Activated naive CD8-positive, alpha-beta T cell treated with anti-CD3 and anti-CD28 coated beads, Interleukin-2, amount 10 ng/mL, durations not matched to agents 7 days and 5 days (primary cell): ENCODE measurements around the gene GRK5. TPM values are rescaled to one million over a fixed set of nuclear protein-coding genes. Genes with fewer than 3 reads are reported as not detected.
A peak's percentile ranks its signal among the peaks of the same experiment; 100 is the strongest.

ENCODE experiments used
- ATAC-seq: fragments of 150-1000 bp; cut with Tn5 transposase; one replicate; pipeline ENCODE4 v1.10.0; 2021; ENCODE audit warnings: low read depth, moderate library complexity
- POLR2A ChIA-PET: fragments of 350-600 bp; sonication (Branson Sonifier 250); formaldehyde crosslinking; loops from one replicate; lab custom pipeline; 2021; ENCODE audit warnings: antibody characterized with exemption; lab: Charles Lee
- DNase-seq: peaks from one replicate; pipeline ENCODE4 v3.0.0; 2021
- H3K27ac Mint-ChIP-seq: one replicate; pipeline ENCODE4 v1.8.0; 2022; ENCODE audit warnings: mild to moderate bottlenecking, mixed read lengths
- H3K27me3 Mint-ChIP-seq: one replicate; pipeline ENCODE4 v1.8.0; 2022; ENCODE audit warnings: mild to moderate bottlenecking, moderate library complexity, mixed read lengths
- H3K36me3 Mint-ChIP-seq: one replicate; pipeline ENCODE4 v1.8.0; 2021; ENCODE audit warnings: mild to moderate bottlenecking, mixed read lengths
- H3K4me1 Mint-ChIP-seq: one replicate; pipeline ENCODE4 v1.8.0; 2021; ENCODE audit warnings: mixed read lengths
- H3K4me3 Mint-ChIP-seq: one replicate; pipeline ENCODE4 v1.8.0; 2022; ENCODE audit warnings: mild to moderate bottlenecking, moderate library complexity, mixed read lengths
- H3K9me3 Mint-ChIP-seq: one replicate; pipeline ENCODE4 v1.8.0; 2021; ENCODE audit warnings: mixed read lengths
- microRNA-seq: library from miRNA; unstranded; fragments of <30 nt; microRNA quantifications from one replicate; pipeline ENCODE4 v1.2.0, GENCODE V29; 2022
- total RNA-seq, 2 experiments: library from RNA; stranded (reverse); gene quantifications; one replicate each; pipeline ENCODE4 v1.2.3, GENCODE V29; 2021

Gene GRK5
- total RNA-seq, 2 experiments from 2014 or later, result 19.6 to 21.8 TPM

DNA sequence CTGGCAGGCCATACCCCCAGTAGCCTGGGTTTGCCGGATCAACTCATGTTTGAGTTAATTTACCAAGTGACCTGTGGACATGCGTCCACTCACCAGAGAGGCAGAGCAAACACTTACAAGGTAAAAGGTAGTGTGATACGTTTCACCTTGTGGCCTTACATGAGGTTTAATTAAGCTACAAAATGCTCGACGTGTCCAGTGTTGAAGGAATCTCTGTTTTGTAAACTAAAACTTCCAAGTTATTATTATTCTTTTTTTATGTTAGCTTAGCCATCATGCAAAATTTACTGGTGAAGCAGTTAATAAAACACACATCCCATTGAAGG lies 292.3 kb downstream of the GRK5 start:
- ATAC-seq (no peak), DNase-seq (no peak)
- Mint-ChIP-seq H3K4me3 (no peak overlapping the region), H3K9me3 (no peaks in the 10 kb centered on the region), H3K4me1 (peaks cover 79% of the 10 kb centered on the region), H3K27ac (peak overlapping the region; percentile 60), H3K36me3 (peaks cover 38% of the 10 kb centered on the region), H3K27me3 (no peaks in the 10 kb centered on the region)
- POLR2A ChIA-PET, result interaction anchor here (0.9 to 5.0 kb wide), 5 partner anchors 8 to 96 kb away, joined by 3 to 34 read pairs (median 8); partner anchors contain the start of gene RGS10

DNA sequence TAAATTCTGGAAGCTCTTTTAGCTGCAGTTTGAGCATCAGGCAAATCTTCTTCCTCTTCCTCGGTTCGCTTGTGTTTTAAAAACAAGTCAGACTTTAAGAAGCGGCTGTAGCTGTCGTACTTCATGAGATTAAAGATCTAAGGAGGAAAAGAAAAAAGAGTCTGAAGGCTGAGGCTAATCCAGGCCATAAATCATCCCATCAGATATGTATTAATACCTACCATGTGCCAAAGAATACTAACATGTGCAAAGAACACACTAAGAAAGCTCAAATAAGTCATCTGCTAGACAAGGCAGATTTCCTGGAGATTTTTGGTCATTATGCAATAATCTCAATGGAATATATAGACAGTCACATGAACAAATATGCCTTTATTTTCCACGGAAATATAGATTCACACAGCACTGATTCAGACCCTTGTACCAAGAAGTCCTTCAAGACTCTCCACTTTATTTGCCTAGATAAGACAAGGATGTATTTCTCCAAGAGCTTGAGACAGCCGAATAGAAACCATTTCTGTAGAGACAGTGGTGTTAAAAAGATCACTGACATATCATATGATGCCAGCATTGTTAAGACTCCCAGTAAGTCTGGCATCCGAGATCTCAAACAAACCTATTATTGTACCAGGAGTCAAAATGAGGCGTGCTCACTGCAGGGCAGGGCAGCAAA lies 292.9 kb downstream of the GRK5 start:
- H3K9me3 Mint-ChIP-seq, result no peaks in the 10 kb centered on the region
- ATAC-seq (no peak), DNase-seq (no peak)
- POLR2A ChIA-PET, result interaction anchor here (0.9 to 5.0 kb wide), 8 partner anchors 9 to 293 kb away, joined by 3 to 34 read pairs (median 6); partner anchors contain the start of genes GRK5 and RGS10
- no peaks in the 10 kb centered on the region for H3K27me3 Mint-ChIP-seq
- H3K4me1 Mint-ChIP-seq, result peaks cover 79% of the 10 kb centered on the region
- peaks cover 42% of the 10 kb centered on the region for H3K36me3 Mint-ChIP-seq
- H3K27ac Mint-ChIP-seq, result peak overlapping the region; percentile 84
- peak overlapping the region; percentile 48 for H3K4me3 Mint-ChIP-seq

DNA sequence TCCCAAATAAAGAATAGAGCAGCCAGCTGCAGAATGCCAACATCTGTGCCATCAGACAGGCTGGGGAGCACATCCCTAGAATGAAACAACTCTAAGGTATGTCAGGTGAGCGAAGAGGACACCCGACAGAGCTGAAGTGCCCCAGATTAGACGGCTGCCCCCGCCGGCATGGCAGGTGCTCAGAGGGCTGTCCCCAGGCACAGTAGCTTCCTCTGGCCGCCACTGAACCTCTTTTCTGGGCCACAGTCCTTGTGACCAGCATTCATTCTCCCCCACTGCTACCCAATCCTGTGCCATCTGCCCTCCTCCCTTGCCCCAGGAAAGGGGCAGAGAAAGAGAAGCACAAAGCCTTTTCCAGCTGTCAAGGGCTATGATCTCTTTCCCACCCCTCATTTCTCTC lies 293.4 kb downstream of the GRK5 start:
- no peak for DNase-seq
- Mint-ChIP-seq H3K27me3 (no peaks in the 10 kb centered on the region), H3K4me3 (peak overlapping the region; percentile 48), H3K27ac (peak overlapping the region; percentile 84), H3K4me1 (peaks cover 81% of the 10 kb centered on the region), H3K36me3 (peaks cover 44% of the 10 kb centered on the region), H3K9me3 (no peaks in the 10 kb centered on the region)
- ATAC-seq, result no peak
- POLR2A ChIA-PET, result interaction anchor here (1.2 to 5.0 kb wide), 6 partner anchors 11 to 293 kb away, joined by 3 to 34 read pairs (median 6); partner anchors contain the start of genes GRK5 and RGS10

DNA sequence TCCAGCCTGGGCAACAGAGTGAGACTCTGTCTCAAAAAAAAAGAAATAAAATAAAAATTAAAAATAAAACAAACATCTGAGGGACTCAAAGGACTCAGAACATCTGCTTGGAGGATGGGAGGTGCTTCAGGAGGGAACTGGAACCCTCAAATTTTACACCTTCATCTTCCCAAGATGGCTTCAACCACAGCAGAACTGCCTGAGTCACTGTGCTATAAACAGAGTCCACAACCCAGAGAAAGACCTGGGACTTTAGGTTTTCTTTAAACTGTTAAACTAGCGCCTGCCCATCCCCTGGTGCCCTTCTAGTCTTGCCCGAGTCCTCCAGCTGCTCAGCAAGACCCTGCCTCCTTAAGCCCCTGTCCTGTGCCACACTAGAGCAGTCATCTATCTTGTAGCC lies 294.3 kb downstream of the GRK5 start:
- ATAC-seq, result peak; percentile 9
- POLR2A ChIA-PET, result interaction anchor here (1.2 to 5.0 kb wide), 4 partner anchors 10 to 294 kb away, joined by 3 to 34 read pairs (median 6); partner anchors contain the start of gene GRK5
- Mint-ChIP-seq H3K4me1 (peaks cover 81% of the 10 kb centered on the region), H3K36me3 (peaks cover 47% of the 10 kb centered on the region), H3K27me3 (no peaks in the 10 kb centered on the region), H3K27ac (peak overlapping the region; percentile 91), H3K9me3 (no peaks in the 10 kb centered on the region), H3K4me3 (peak overlapping the region; percentile 60)
- DNase-seq, result no peak

DNA sequence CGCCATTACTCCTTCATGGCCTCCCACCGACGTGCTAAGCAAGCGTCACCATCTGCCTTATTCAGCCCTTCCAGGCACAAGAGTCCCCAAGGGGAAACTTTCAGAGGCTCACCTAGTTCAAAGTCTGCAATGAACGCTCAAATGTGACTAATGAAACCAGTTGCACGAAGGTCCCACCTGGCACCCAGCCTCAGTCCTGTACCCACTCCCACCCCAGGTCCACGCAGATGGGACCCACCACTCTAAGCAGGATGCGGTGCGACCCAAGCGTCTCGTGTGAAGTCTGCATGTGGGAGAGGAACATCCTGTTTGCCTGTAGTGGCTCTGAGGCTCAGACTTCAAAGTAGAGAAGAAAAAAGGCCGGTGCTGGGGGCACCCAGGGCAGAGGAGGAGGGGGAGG lies 294.8 kb downstream of the GRK5 start:
- POLR2A ChIA-PET, result interaction anchor here (0.6 to 5.0 kb wide), 9 partner anchors 8 to 971 kb away, joined by 3 to 34 read pairs (median 5); no protein-coding TSS in a partner anchor
- DNase-seq, result peak; percentile 83
- Mint-ChIP-seq H3K4me1 (peaks cover 81% of the 10 kb centered on the region), H3K36me3 (peaks cover 52% of the 10 kb centered on the region), H3K9me3 (no peaks in the 10 kb centered on the region), H3K27me3 (no peaks in the 10 kb centered on the region), H3K4me3 (peak overlapping the region; percentile 60), H3K27ac (peak overlapping the region; percentile 91)
- ATAC-seq, result peak; percentile 90

DNA sequence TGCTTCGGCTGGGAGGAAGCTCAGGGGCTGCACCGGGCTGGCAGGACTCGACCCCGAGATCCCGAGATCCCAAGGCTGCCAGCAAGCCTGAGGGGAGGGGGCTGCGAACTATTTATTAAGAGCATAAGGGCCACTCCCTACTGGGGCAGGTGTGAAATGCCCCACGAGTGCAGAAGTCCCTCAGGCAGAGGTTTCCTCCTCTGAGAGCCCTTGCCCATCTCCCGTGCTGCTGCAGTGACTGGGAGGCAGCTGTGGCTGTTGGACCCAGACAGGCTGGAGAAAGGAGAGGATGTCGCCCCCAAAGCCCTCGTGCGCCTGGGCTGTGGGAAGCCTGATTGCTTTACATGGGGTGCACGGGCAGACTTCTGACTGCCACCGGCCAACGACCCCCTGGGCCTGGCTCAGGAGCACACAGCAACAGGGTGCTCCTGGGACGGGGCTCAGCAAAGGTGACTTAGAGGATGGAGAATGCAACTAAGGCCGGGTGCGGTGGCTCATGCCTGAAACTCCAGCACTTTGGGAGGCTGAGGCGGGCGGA lies 295.3 kb downstream of the GRK5 start:
- peak; percentile 12 for ATAC-seq
- no peaks in the 10 kb centered on the region for H3K9me3 Mint-ChIP-seq
- peak overlapping the region; percentile 91 for H3K27ac Mint-ChIP-seq
- H3K27me3 Mint-ChIP-seq, result no peaks in the 10 kb centered on the region
- no peak for DNase-seq
- H3K4me1 Mint-ChIP-seq, result peaks cover 76% of the 10 kb centered on the region
- peak overlapping the region; percentile 60 for H3K4me3 Mint-ChIP-seq
- peaks cover 49% of the 10 kb centered on the region for H3K36me3 Mint-ChIP-seq
- POLR2A ChIA-PET, result interaction anchor here (0.6 to 5.0 kb wide), 9 partner anchors 9 to 972 kb away, joined by 3 to 34 read pairs (median 4); no protein-coding TSS in a partner anchor

DNA sequence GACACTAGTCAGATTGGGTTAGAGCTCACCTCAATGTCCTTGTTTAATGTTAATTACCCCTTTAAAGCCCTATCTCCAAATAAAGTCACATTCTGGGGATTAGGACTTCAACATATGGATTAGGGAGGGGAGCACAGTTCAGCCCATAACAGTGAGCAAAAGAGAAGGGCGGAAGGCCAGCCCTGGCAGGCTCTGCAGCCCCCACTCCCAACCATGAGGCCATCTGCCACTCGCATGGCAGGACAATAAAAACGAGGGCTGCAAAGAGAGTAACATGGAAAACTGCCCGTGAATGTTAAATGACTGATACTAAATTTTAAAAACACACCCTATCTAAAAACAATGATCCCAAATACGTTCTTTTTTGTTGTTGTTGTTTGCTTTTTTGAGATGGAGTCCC lies 296.4 kb downstream of the GRK5 start:
- Mint-ChIP-seq H3K27ac (peak overlapping the region; percentile 85), H3K36me3 (peaks cover 49% of the 10 kb centered on the region), H3K9me3 (no peaks in the 10 kb centered on the region), H3K4me3 (no peak overlapping the region), H3K4me1 (peaks cover 75% of the 10 kb centered on the region), H3K27me3 (no peaks in the 10 kb centered on the region)
- ATAC-seq, result no peak
- POLR2A ChIA-PET, result interaction anchor here (0.6 to 5.0 kb wide), 2 partner anchors 13 to 47 kb away, joined by 5 to 34 read pairs; no protein-coding TSS in a partner anchor
- DNase-seq, result no peak

DNA sequence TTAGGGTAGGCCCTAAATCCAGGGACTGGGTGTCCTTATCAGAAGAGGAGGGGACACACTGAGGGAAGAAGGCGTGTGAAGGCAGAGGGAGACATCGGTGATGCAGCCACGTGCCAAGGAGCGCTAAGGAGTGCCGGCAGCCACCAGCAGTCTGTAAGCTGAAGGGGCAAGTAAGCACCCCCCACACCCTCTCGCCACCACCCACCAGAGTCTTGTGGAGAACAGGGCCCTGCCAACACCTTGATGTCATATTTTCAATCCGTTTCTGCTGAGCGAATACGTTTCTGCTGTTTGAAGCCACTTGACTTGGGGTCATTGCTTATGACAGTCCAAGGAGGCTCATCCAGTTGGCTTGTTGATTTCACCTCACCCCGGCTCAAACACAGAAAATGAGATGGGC lies 297.3 kb downstream of the GRK5 start:
- Mint-ChIP-seq H3K4me1 (peaks cover 68% of the 10 kb centered on the region), H3K36me3 (peaks cover 44% of the 10 kb centered on the region), H3K27me3 (no peaks in the 10 kb centered on the region), H3K4me3 (peak overlapping the region; percentile 60), H3K9me3 (no peaks in the 10 kb centered on the region), H3K27ac (peak overlapping the region; percentile 85)
- ATAC-seq, result no peak
- POLR2A ChIA-PET, result interaction anchor here (0.8 to 1.1 kb wide), 3 partner anchors 12 to 38 kb away, joined by 6 to 9 read pairs (median 7); partner anchors contain the start of gene RGS10
- no peak for DNase-seq

DNA sequence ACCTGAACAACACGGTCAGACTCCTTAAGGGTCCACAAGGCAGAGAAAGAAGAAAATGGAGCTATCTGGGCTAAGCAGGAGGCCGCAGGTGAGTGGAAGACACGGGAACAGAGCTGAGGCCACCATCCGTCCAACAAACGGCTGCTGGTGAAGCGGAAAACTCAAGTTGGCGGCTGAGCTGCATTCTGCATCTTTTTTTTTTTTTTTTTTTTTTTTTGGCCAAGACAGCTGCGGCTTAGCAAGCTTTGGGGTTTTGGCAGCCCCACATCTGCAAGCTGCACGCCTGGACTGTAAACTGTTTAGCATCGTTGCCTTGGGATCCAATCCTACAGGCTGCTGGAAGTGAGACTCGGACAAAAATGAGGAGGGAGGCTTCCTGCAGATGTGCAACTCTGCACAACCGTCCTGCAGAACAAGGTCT lies 297.8 kb downstream of the GRK5 start:
- Mint-ChIP-seq H3K4me3 (peak overlapping the region; percentile 60), H3K27ac (peak overlapping the region; percentile 85), H3K4me1 (peaks cover 68% of the 10 kb centered on the region), H3K9me3 (no peaks in the 10 kb centered on the region), H3K36me3 (peaks cover 45% of the 10 kb centered on the region), H3K27me3 (no peaks in the 10 kb centered on the region)
- DNase-seq (no peak), ATAC-seq (no peak)
- POLR2A ChIA-PET, result interaction anchor here (0.8 to 1.1 kb wide), 3 partner anchors 12 to 38 kb away, joined by 6 to 9 read pairs (median 7); partner anchors contain the start of gene RGS10

Small RNA genes lying within 50 kb of the gene (microRNA-seq; reads per million reads assigned to microRNA genes)
- not detected for gene MIR4681

Other genes with a start within 250 kb of the GRK5 start
- under 1 TPM; 0.45 to 0.55 TPM for gene NANOS1, start 177.9 kb upstream of the GRK5 start, total RNA-seq
- gene EIF3A, start 126.8 kb upstream of the GRK5 start, total RNA-seq, result 100 to 1,000 TPM; 105 to 111 TPM
- 10 to 100 TPM; 38.8 to 43.1 TPM for gene DENND10, start 103.5 kb upstream of the GRK5 start, total RNA-seq
- gene SFXN4, start 41.9 kb upstream of the GRK5 start, total RNA-seq, result 10 to 100 TPM; 23.2 to 24.1 TPM
- 10 to 100 TPM; 93.8 to 99.3 TPM for gene PRDX3, start 28.8 kb upstream of the GRK5 start, total RNA-seq